ENCODE data around the gene CUTA. TPM values are rescaled to one million over a fixed set of nuclear protein-coding genes. Genes with fewer than 3 reads are reported as not detected.
A peak's percentile ranks its signal among the peaks of the same experiment; 100 is the strongest.

Gene CUTA
- total and polyA plus RNA-seq, 7 experiments from 2014 or later: 148 to 466 (median 205) TPM

- Mint-ChIP-seq H3K4me1 (peaks cover 40 to 51% (median 49%) of the 10 kb centered on the region in 7 donors), H3K36me3 (peaks cover 0 to 26% (median 13%) of the 10 kb centered on the region in 5 donors), H3K27me3 (no peaks in the 10 kb centered on the region), H3K4me3 (peak overlapping the region in 6 of 10 donors; percentile 10 to 61 (median 38)), H3K9me3 (no peaks in the 10 kb centered on the region), H3K27ac (peak overlapping the region in 7 of 9 donors; percentile 17 to 91 (median 76))
- intact Hi-C loops (cut with micrococcal nuclease): no loop called here
- Histone ChIP-seq H3K36me3 (ENCODE audit: control insufficient read depth in 2 of 3, insufficient read depth in 3 of 3, low read length in 3 of 3) (peaks cover 5 to 40% (median 13%) of the 10 kb centered on the region in 3 experiments), H3K9me3 (ENCODE audit: control insufficient read depth in 2 of 3, low read length in 3 of 3) (no peaks in the 10 kb centered on the region), H3K4me1 (ENCODE audit: control insufficient read depth in 2 of 2, insufficient read depth in 2 of 2, low read length in 2 of 2) (peaks cover 31 to 41% of the 10 kb centered on the region in 2 donors), H3K27ac (ENCODE audit: low read depth, low read length) (peak overlapping the region; percentile 15), H3K27me3 (ENCODE audit: control insufficient read depth in 2 of 2, insufficient read depth in 2 of 2, low read length in 2 of 2) (no peaks in the 10 kb centered on the region), H3K4me3 (ENCODE audit: low read length) (no peak overlapping the region)
- DNase-seq (no peak), ATAC-seq (no peak)
- POLR2A ChIA-PET: no interaction called here
- CTCF ChIA-PET: no interaction called here
These were observed 15.8 kb upstream of the CUTA start for GRCh38 chr6:33433544-33434191.

- ATAC-seq (no peak), DNase-seq (no peak)
- H3K36me3 Mint-ChIP-seq: peaks cover 0 to 24% (median 13%) of the 10 kb centered on the region in 5 donors
- Histone ChIP-seq H3K36me3 (ENCODE audit: control insufficient read depth in 2 of 3, insufficient read depth in 3 of 3, low read length in 3 of 3) (peaks cover 5 to 34% (median 7%) of the 10 kb centered on the region in 3 experiments), H3K9me3 (ENCODE audit: control insufficient read depth in 2 of 3, low read length in 3 of 3) (no peaks in the 10 kb centered on the region), H3K4me1 (ENCODE audit: control insufficient read depth in 2 of 2, insufficient read depth in 2 of 2, low read length in 2 of 2) (peaks cover 36 to 45% of the 10 kb centered on the region in 2 donors), H3K27ac (ENCODE audit: low read depth, low read length) (no peak overlapping the region), H3K4me3 (ENCODE audit: low read length) (no peak overlapping the region), H3K27me3 (ENCODE audit: control insufficient read depth in 2 of 2, insufficient read depth in 2 of 2, low read length in 2 of 2) (no peaks in the 10 kb centered on the region)
- ChIA-PET POLR2A (interaction anchor here (2.6 kb wide), 1 partner anchor 9 kb away, joined by 13 read pairs; no protein-coding TSS in a partner anchor), CTCF (no interaction called here)
- H3K4me3 Mint-ChIP-seq: peak overlapping the region; percentile 47 to 98 (median 88)
- peaks cover 46 to 56% (median 53%) of the 10 kb centered on the region in 7 donors for H3K4me1 Mint-ChIP-seq
- H3K27me3 Mint-ChIP-seq: no peaks in the 10 kb centered on the region
- peak overlapping the region; percentile 16 to 97 (median 86) for H3K27ac Mint-ChIP-seq
- H3K9me3 Mint-ChIP-seq: no peaks in the 10 kb centered on the region
- intact Hi-C loops (cut with micrococcal nuclease): no loop called here
These were observed 15.2 kb upstream of the CUTA start for GRCh38 chr6:33433001-33433543.

- Histone ChIP-seq H3K27ac (ENCODE audit: low read depth, low read length) (peak overlapping the region; percentile 88), H3K9me3 (ENCODE audit: control insufficient read depth in 2 of 3, low read length in 3 of 3) (no peaks in the 10 kb centered on the region), H3K4me3 (ENCODE audit: low read length) (no peak overlapping the region), H3K27me3 (ENCODE audit: control insufficient read depth in 2 of 2, insufficient read depth in 2 of 2, low read length in 2 of 2) (no peaks in the 10 kb centered on the region), H3K36me3 (ENCODE audit: control insufficient read depth in 2 of 3, insufficient read depth in 3 of 3, low read length in 3 of 3) (peaks cover 5 to 30% (median 7%) of the 10 kb centered on the region in 3 experiments), H3K4me1 (ENCODE audit: control insufficient read depth in 2 of 2, insufficient read depth in 2 of 2, low read length in 2 of 2) (peaks cover 36 to 45% of the 10 kb centered on the region in 2 donors)
- Mint-ChIP-seq H3K9me3 (no peaks in the 10 kb centered on the region), H3K4me1 (peaks cover 47 to 56% (median 53%) of the 10 kb centered on the region in 7 donors), H3K27ac (peak overlapping the region; percentile 58 to 97 (median 87)), H3K4me3 (peak overlapping the region; percentile 47 to 98 (median 92)), H3K27me3 (no peaks in the 10 kb centered on the region), H3K36me3 (peaks cover 0 to 23% (median 12%) of the 10 kb centered on the region in 5 donors)
- CTCF ChIA-PET: interaction anchor here (0.6 kb wide), 1 partner anchor 114 kb away, joined by 3 read pairs; no protein-coding TSS in a partner anchor
- POLR2A ChIA-PET: interaction anchor here (1.3 to 4.4 kb wide), 4 partner anchors 9 to 22 kb away, joined by 3 to 61 read pairs (median 25); partner anchors contain the start of genes CUTA, SYNGAP1 and ZBTB9
- intact Hi-C loops (cut with micrococcal nuclease): no loop called here
- DNase-seq (no peak), ATAC-seq (no peak)
These were observed 14.6 kb upstream of the CUTA start for GRCh38 chr6:33432546-33432945.

- peaks cover 51 to 61% (median 58%) of the 10 kb centered on the region in 7 donors for H3K4me1 Mint-ChIP-seq
- peak overlapping the region; percentile 36 to 98 (median 92) for H3K4me3 Mint-ChIP-seq
- Histone ChIP-seq H3K4me3 (ENCODE audit: low read length) (peak overlapping the region; percentile 52), H3K27ac (ENCODE audit: low read depth, low read length) (peak overlapping the region; percentile 88), H3K4me1 (ENCODE audit: control insufficient read depth in 2 of 2, insufficient read depth in 2 of 2, low read length in 2 of 2) (peaks cover 41 to 50% of the 10 kb centered on the region in 2 donors), H3K9me3 (ENCODE audit: control insufficient read depth in 2 of 3, low read length in 3 of 3) (no peaks in the 10 kb centered on the region), H3K36me3 (ENCODE audit: control insufficient read depth in 2 of 3, insufficient read depth in 3 of 3, low read length in 3 of 3) (peaks cover 3 to 25% (median 7%) of the 10 kb centered on the region in 3 experiments), H3K27me3 (ENCODE audit: control insufficient read depth in 2 of 2, insufficient read depth in 2 of 2, low read length in 2 of 2) (no peaks in the 10 kb centered on the region)
- peaks cover 0 to 20% (median 9%) of the 10 kb centered on the region in 5 donors for H3K36me3 Mint-ChIP-seq
- ChIA-PET POLR2A (interaction anchor here (1.3 to 4.4 kb wide), 6 partner anchors 10 to 22 kb away, joined by 3 to 61 read pairs (median 25); partner anchors contain the start of genes CUTA, PHF1, SYNGAP1 and ZBTB9), CTCF (interaction anchor here (0.6 to 1.8 kb wide), 2 partner anchors 14 to 114 kb away, joined by 3 to 7 read pairs; partner anchors contain the start of gene CUTA)
- ATAC-seq: no peak
- no peaks in the 10 kb centered on the region for H3K27me3 Mint-ChIP-seq
- H3K9me3 Mint-ChIP-seq: no peaks in the 10 kb centered on the region
- intact Hi-C loops (cut with micrococcal nuclease): loop anchor here (1.0 kb wide), 5 partner anchors 22 to 139 kb away; partner anchors contain the start of genes KIFC1 (in 2 of the 2) and ZBTB9 (in 2 of the 2)
- no peak for DNase-seq
- H3K27ac Mint-ChIP-seq: peak overlapping the region; percentile 58 to 97 (median 87)
These were observed 14.1 kb upstream of the CUTA start for GRCh38 chr6:33431880-33432541.

- H3K27ac ChIP-seq (ENCODE audit: low read depth, low read length): peak overlapping the region; percentile 88
- peak overlapping the region; percentile 52 for H3K4me3 ChIP-seq (ENCODE audit: low read length)
- Mint-ChIP-seq H3K4me1 (peaks cover 56 to 69% (median 64%) of the 10 kb centered on the region in 7 donors), H3K27ac (peak overlapping the region; percentile 81 to 98 (median 96)), H3K9me3 (no peaks in the 10 kb centered on the region), H3K27me3 (no peaks in the 10 kb centered on the region), H3K36me3 (peaks cover 0 to 15% (median 9%) of the 10 kb centered on the region in 5 donors), H3K4me3 (peak overlapping the region; percentile 86 to 98 (median 92))
- POLR2A ChIA-PET: interaction anchor here (0.7 to 4.4 kb wide), 24 partner anchors 9 to 459 kb away, joined by 3 to 61 read pairs (median 6); partner anchors contain the start of genes B3GALT4, CUTA, PHF1 and RPS18
- DNase-seq: peak; percentile 65 to 89 (median 87)
- peaks cover 0 to 17% (median 7%) of the 10 kb centered on the region in 3 experiments for H3K36me3 ChIP-seq (ENCODE audit: control insufficient read depth in 2 of 3, insufficient read depth in 3 of 3, low read length in 3 of 3)
- H3K27me3 ChIP-seq (ENCODE audit: control insufficient read depth in 2 of 2, insufficient read depth in 2 of 2, low read length in 2 of 2): no peaks in the 10 kb centered on the region
- H3K4me1 ChIP-seq (ENCODE audit: control insufficient read depth in 2 of 2, insufficient read depth in 2 of 2, low read length in 2 of 2): peaks cover 42 to 51% of the 10 kb centered on the region in 2 donors
- H3K9me3 ChIP-seq (ENCODE audit: control insufficient read depth in 2 of 3, low read length in 3 of 3): no peaks in the 10 kb centered on the region
- CTCF ChIA-PET: interaction anchor here (0.9 to 1.8 kb wide), 7 partner anchors 13 to 307 kb away, joined by 3 to 7 read pairs (median 4); partner anchors contain the start of genes BAK1, CUTA and ZBTB9
- ATAC-seq: peak; percentile 82
- intact Hi-C loops (cut with micrococcal nuclease): loop anchor here (1.0 kb wide), 5 partner anchors 21 to 140 kb away; partner anchors contain the start of genes KIFC1 (in 2 of the 2) and ZBTB9 (in 2 of the 2)
These were observed 13.3 kb upstream of the CUTA start for GRCh38 chr6:33430991-33431879.

Measured in naive thymus-derived CD4-positive, alpha-beta T cell (primary cell).